Neural cell (in vitro differentiated cells): ENCODE data around the gene PELI2. TPM values are rescaled to one million over a fixed set of nuclear protein-coding genes. Genes with fewer than 3 reads are reported as not detected.

Experiments used
- H2AFZ ChIP-seq: fragments of 200-600, 300-800 bp; sonication (generic), shearing (Covaris generic); 2 replicates; pipeline ENCODE4 v1.6.0; 2014; ENCODE audit warnings: low read depth, mild to moderate bottlenecking, antibody characterized with exemption, low read length, moderate library complexity
- H3F3A ChIP-seq: fragments of 200-600 bp; shearing (Covaris generic); 2 replicates; pipeline ENCODE4 v1.6.1; 2016; ENCODE audit warnings: mild to moderate bottlenecking, moderate library complexity, mixed read lengths, antibody characterized with exemption, low read length; ENCODE audit not compliant: insufficient read depth, poor library complexity, severe bottlenecking
- H3K27ac ChIP-seq: fragments of 200-600, 300-800 bp; sonication (generic), shearing (Covaris generic); 2 replicates; pipeline ENCODE4 v1.5.1; 2014; ENCODE audit warnings: mild to moderate bottlenecking, low read length, moderate library complexity
- H3K27me3 ChIP-seq: fragments of 300-800, 200-600 bp; sonication (generic), shearing (Covaris generic); 2 replicates; pipeline ENCODE4 v1.6.0; 2014; ENCODE audit warnings: mild to moderate bottlenecking, low read depth, low read length, moderate library complexity; ENCODE audit not compliant: insufficient read depth
- H3K36me3 ChIP-seq: fragments of 300-800, 200-600 bp; sonication (generic), shearing (Covaris generic); 2 replicates; pipeline ENCODE4 v1.5.1; 2014; ENCODE audit warnings: mild to moderate bottlenecking, antibody characterized with exemption, low read length, moderate library complexity; ENCODE audit not compliant: insufficient read depth
- H3K4me2 ChIP-seq: fragments of 300-800, 200-600 bp; sonication (generic), shearing (Covaris generic); 2 replicates; pipeline ENCODE4 v1.6.0; 2014; ENCODE audit warnings: mild to moderate bottlenecking, low read length
- H3K4me3 ChIP-seq: fragments of 300-800, 200-600 bp; sonication (generic), shearing (Covaris generic); 2 replicates; pipeline ENCODE4 v1.5.1; 2014; ENCODE audit warnings: mild to moderate bottlenecking, low read length, moderate library complexity
- H3K79me2 ChIP-seq: fragments of 200-600 bp; shearing (Covaris generic); replicated peaks from 2 replicates; pipeline ENCODE4 v1.6.0; 2014; ENCODE audit warnings: mild to moderate bottlenecking, low read length, moderate library complexity; ENCODE audit not compliant: insufficient read depth
- H3K9ac ChIP-seq: fragments of 300-800, 200-600 bp; sonication (generic), shearing (Covaris generic); 2 replicates; pipeline ENCODE4 v1.6.1; 2016; ENCODE audit warnings: mild to moderate bottlenecking, low read length, mixed read lengths
- H3K9me2 ChIP-seq: fragments of 200-600 bp; shearing (Covaris generic); 2 replicates; pipeline ENCODE4 v1.6.1; 2016; ENCODE audit warnings: mild to moderate bottlenecking, low read length, mixed read lengths; ENCODE audit not compliant: insufficient read depth
- H3K9me3 ChIP-seq: fragments of 200-600, 300-800 bp; sonication (generic), shearing (Covaris generic); 2 replicates; pipeline ENCODE4 v1.6.1; 2016; ENCODE audit warnings: mild to moderate bottlenecking, mixed run types, low read length, moderate library complexity, mixed read lengths
- H4K20me1 ChIP-seq: fragments of 200-600 bp; shearing (Covaris generic); 2 replicates; pipeline ENCODE4 v1.6.1; 2016; ENCODE audit warnings: mild to moderate bottlenecking, mixed run types; ENCODE audit not compliant: insufficient read depth
- CTCF ChIP-seq: fragments of 450-650 bp; IDR thresholded peaks from 2 replicates; pipeline ENCODE4 v1.5.1; 2014; ENCODE audit warnings: antibody characterized with exemption, mild to moderate bottlenecking, moderate library complexity; ENCODE audit not compliant: poor library complexity, severe bottlenecking
- EP300 ChIP-seq: fragments of 450-650 bp; conservative IDR thresholded peaks from 2 replicates; pipeline ENCODE4 v1.6.1; 2014; ENCODE audit warnings: antibody characterized with exemption, mild to moderate bottlenecking, moderate library complexity; ENCODE audit not compliant: poor library complexity, severe bottlenecking
- EZH2 ChIP-seq: fragments of 200-600, 300-800 bp; shearing (Covaris generic), sonication (generic); IDR thresholded peaks from 2 replicates; pipeline ENCODE4 v1.6.1; 2014; ENCODE audit warnings: antibody characterized with exemption, low read length, borderline replicate concordance, mild to moderate bottlenecking; ENCODE audit not compliant: insufficient read depth, poor library complexity, severe bottlenecking
- MXI1 ChIP-seq: fragments of 450-650 bp; conservative IDR thresholded peaks from 2 replicates; pipeline ENCODE4 v1.6.1; 2014; ENCODE audit warnings: antibody characterized with exemption, mild to moderate bottlenecking; ENCODE audit not compliant: poor library complexity, severe bottlenecking
- POLR2AphosphoS5 ChIP-seq: IDR thresholded peaks from 2 replicates; pipeline ENCODE4 v1.6.1; 2012
- RAD21 ChIP-seq: fragments of 450-650 bp; conservative IDR thresholded peaks from 2 replicates; pipeline ENCODE4 v1.6.1; 2014; ENCODE audit warnings: antibody characterized with exemption, mild to moderate bottlenecking, moderate library complexity
- REST ChIP-seq: IDR thresholded peaks from 2 replicates; pipeline ENCODE4 v1.6.1; 2012; ENCODE audit warnings: borderline replicate concordance
- SMC3 ChIP-seq: fragments of 450-650 bp; conservative IDR thresholded peaks from 2 replicates; pipeline ENCODE4 v1.6.1; 2014; ENCODE audit warnings: antibody characterized with exemption, mild to moderate bottlenecking, moderate library complexity; ENCODE audit not compliant: poor library complexity
- TAF1 ChIP-seq: IDR thresholded peaks from 2 replicates; pipeline ENCODE4 v1.6.1; 2012; ENCODE audit warnings: low read depth
- polyA plus RNA-seq: library from polyadenylated mRNA; depleted of rRNA; stranded (reverse); fragments of >200 nt; gene quantifications from 2 replicates; pipeline ENCODE4 v1.2.3, GENCODE V29; 2014

The PELI2 gene
- polyA plus RNA-seq, 1 donor from 2014 or later = 5.3 TPM

- TF ChIP-seq RAD21 = no peak
- TF ChIP-seq POLR2AphosphoS5 = no peak
- TF ChIP-seq CTCF = no peak
- TF ChIP-seq SMC3 = no peak
- no peak for TF ChIP-seq EP300
- no peak for TF ChIP-seq REST
- no peak for TF ChIP-seq TAF1
- no peak for TF ChIP-seq MXI1
- TF ChIP-seq EZH2 = no peak
- no peak overlapping the region for H3K27ac ChIP-seq
- no peak overlapping the region for H3K4me3 ChIP-seq
- no peaks in the 10 kb centered on the region for H3K9me2 ChIP-seq
- H4K20me1 ChIP-seq = no peaks in the 10 kb centered on the region
- H3K79me2 ChIP-seq = no peaks in the 10 kb centered on the region
- H2AFZ ChIP-seq = no peak overlapping the region
- H3K9me3 ChIP-seq = no peaks in the 10 kb centered on the region
- no peaks in the 10 kb centered on the region for H3K36me3 ChIP-seq
- H3K9ac ChIP-seq = no peak overlapping the region
- no peak overlapping the region for H3K4me2 ChIP-seq
- H3K27me3 ChIP-seq = no peaks in the 10 kb centered on the region
- no peaks in the 10 kb centered on the region for H3F3A ChIP-seq
Measured at GRCh38 chr14:56324856-56325699, 206.9 kb downstream of the PELI2 start.

- no peaks in the 10 kb centered on the region for H4K20me1 ChIP-seq
- H3K9ac ChIP-seq = no peak overlapping the region
- no peaks in the 10 kb centered on the region for H3K9me2 ChIP-seq
- H3K4me2 ChIP-seq = no peak overlapping the region
- H3K27me3 ChIP-seq = no peaks in the 10 kb centered on the region
- no peaks in the 10 kb centered on the region for H3K79me2 ChIP-seq
- no peak overlapping the region for H2AFZ ChIP-seq
- H3K36me3 ChIP-seq = no peaks in the 10 kb centered on the region
- H3K4me3 ChIP-seq = no peak overlapping the region
- H3K27ac ChIP-seq = no peak overlapping the region
- TF ChIP-seq EZH2 (no peak), EP300 (no peak), RAD21 (no peak), CTCF (no peak), TAF1 (no peak), MXI1 (no peak), SMC3 (no peak), REST (no peak)
- no peaks in the 10 kb centered on the region for H3F3A ChIP-seq
- H3K9me3 ChIP-seq = no peaks in the 10 kb centered on the region
Measured at GRCh38 chr14:56328021-56328420, 209.8 kb downstream of the PELI2 start.
